Transverse colon (tissue), 4 donors: ENCODE data around the gene ANAPC2. TPM values are rescaled to one million over a fixed set of nuclear protein-coding genes. Genes with fewer than 3 reads are reported as not detected.

Source experiments
- DNase-seq: peaks from one replicate; pipeline ENCODE4 v3.0.0-alpha.2; 2019
- H3K27ac ChIP-seq, 4 donors: fragments of 200-600 bp; sonication (generic); 2 replicates each; pipeline ENCODE4 v1.5.1; 2016 to 2018; ENCODE audit warnings: inconsistent platforms in 4 of 4
- H3K27me3 ChIP-seq: fragments of 200-600 bp; sonication (generic); 2 replicates; pipeline ENCODE4 v1.5.1; 2017; ENCODE audit warnings: inconsistent platforms
- H3K36me3 ChIP-seq, 4 donors: fragments of 200-600 bp; sonication (generic); 2 replicates each; pipeline ENCODE4 v1.5.1; 2017 to 2019; ENCODE audit warnings: inconsistent platforms in 4 of 4
- H3K4me1 ChIP-seq, 4 donors: fragments of 200-600 bp; sonication (generic); 2 replicates each; pipeline ENCODE4 v1.5.1; 2017 to 2020; ENCODE audit warnings: inconsistent platforms in 4 of 4
- H3K4me3 ChIP-seq, 4 donors: fragments of 200-600 bp; sonication (generic); 1 replicate in 1 of 4; 2 replicates in 3 of 4; pipeline versions ENCODE4 v1.5.1 to v1.6.1; 2017 to 2019; ENCODE audit warnings: inconsistent platforms in 4 of 4
- H3K9me3 ChIP-seq, 2 donors: fragments of 200-600 bp; sonication (generic); 2 replicates each; pipeline ENCODE4 v1.5.1; 2017 to 2019; ENCODE audit warnings: inconsistent platforms in 2 of 2
- CTCF ChIP-seq, 5 experiments: fragments of 200-600 bp in 3 of 5; fragments of 450-650 bp in 2 of 5; sonication (generic) in 3 of 5; IDR thresholded peaks; 1 replicate in 2 of 5; 2 replicates in 3 of 5; pipeline ENCODE4 v1.5.1; 2016 to 2017; ENCODE audit warnings: antibody characterized with exemption in 5 of 5, inconsistent platforms in 3 of 5, mild to moderate bottlenecking in 2 of 5, moderate library complexity in 1 of 5
- EP300 ChIP-seq: sonication (generic); formaldehyde crosslinking; IDR thresholded peaks from one replicate; pipeline ENCODE4 v1.6.1; 2017; ENCODE audit warnings: antibody characterized with exemption, low read depth
- POLR2A ChIP-seq: fragments of 450-650 bp; IDR thresholded peaks from one replicate; pipeline ENCODE4 v1.6.1; 2016; ENCODE audit warnings: antibody characterized with exemption, mild to moderate bottlenecking, moderate library complexity
- POLR2AphosphoS5 ChIP-seq, 3 donors: sonication (generic); formaldehyde crosslinking; IDR thresholded peaks; one replicate each; pipeline ENCODE4 v1.6.1; 2016; ENCODE audit warnings: antibody characterized with exemption in 3 of 3
- WGBS, 2 donors: methylation state at CpG; one replicate each; pipeline ENCODE4 v1.1.5; 2018; ENCODE audit warnings: low coverage in 1 of 2; 5-methylcytosine and 5-hydroxymethylcytosine counted together
- in situ Hi-C, 4 donors: fragments of 200-750 bp; cut with MboI; loops; one replicate each; pipeline versions ENCODE4 v1.15.0 to v1.15.1; 2017; ENCODE audit warnings: low sequenced_read_pairs in 3 of 4, low pct_ligation_motif_present in 1 of 4, low pct_unique_long_range_greater_than_20kb in 1 of 4
- intact Hi-C: fragments of 100-400 bp; cut with DNase I; formaldehyde crosslinking; loops from one replicate; pipeline ENCODE4 v1.15.1; 2023; ENCODE audit warnings: low total_unique reads
- total RNA-seq, 4 donors: library from RNA; depleted of rRNA; stranded (reverse); fragments of >200 nt; gene quantifications; one replicate each; pipeline ENCODE4 v1.1.0, GENCODE V29; 2016

Gene ANAPC2
- total RNA-seq, 4 donors from 2014 or later, result 37.0 to 176 (median 70.3) TPM

GRCh38 chr9:137215196-137215986 lies 27.0 kb upstream of the ANAPC2 start:
- WGBS, 2 donors, result 90 to 94% methylated on average over 2 to 15 of the region's 22 CpGs
- H3K9me3 ChIP-seq, result no peaks in the 10 kb centered on the region
- no peaks in the 10 kb centered on the region for H3K27me3 ChIP-seq
- H3K36me3 ChIP-seq, result no peaks in the 10 kb centered on the region
- H3K4me1 ChIP-seq, result peaks cover 0 to 25% (median 24%) of the 10 kb centered on the region in 4 donors
- DNase-seq, result no peak
- in situ Hi-C loops (loop anchor here in 1 of 4 donors (25.0 kb wide), 1 partner anchor 103 kb away; the partner anchor contains the start of gene DPP7), intact Hi-C loops (no loop called here)
- no peak overlapping the region for H3K4me3 ChIP-seq
- TF ChIP-seq EP300, result no peak
- TF ChIP-seq POLR2AphosphoS5 (IDR thresholded peaks at IDR 0.05), result no peak
- no peak for TF ChIP-seq CTCF (IDR thresholded peaks at IDR 0.05)
- TF ChIP-seq POLR2A, result no peak
- H3K27ac ChIP-seq, result no peak overlapping the region

GRCh38 chr9:137214620-137215019 lies 26.3 kb upstream of the ANAPC2 start:
- in situ Hi-C loops (loop anchor here in 1 of 4 donors (25.0 kb wide), 1 partner anchor 102 kb away; the partner anchor contains the start of gene DPP7), intact Hi-C loops (no loop called here)
- TF ChIP-seq CTCF (IDR thresholded peaks at IDR 0.05) (no peak), POLR2AphosphoS5 (IDR thresholded peaks at IDR 0.05) (no peak), POLR2A (no peak), EP300 (no peak)
- WGBS, 2 donors, result 91% methylated on average over 19 of the region's 19 CpGs; no CpG with 5 or more reads in 1 of the 2 donors
- Histone ChIP-seq H3K36me3 (no peaks in the 10 kb centered on the region), H3K4me1 (peaks cover 0 to 25% (median 24%) of the 10 kb centered on the region in 4 donors), H3K27ac (no peak overlapping the region), H3K4me3 (no peak overlapping the region), H3K9me3 (no peaks in the 10 kb centered on the region), H3K27me3 (no peaks in the 10 kb centered on the region)
- no peak for DNase-seq

- TF ChIP-seq EP300 (no peak), CTCF (IDR thresholded peaks at IDR 0.05) (peak in 1 of 5 experiments; percentile 10), POLR2AphosphoS5 (IDR thresholded peaks at IDR 0.05) (no peak), POLR2A (no peak)
- Histone ChIP-seq H3K9me3 (no peaks in the 10 kb centered on the region), H3K27me3 (no peaks in the 10 kb centered on the region), H3K36me3 (no peaks in the 10 kb centered on the region), H3K4me3 (no peak overlapping the region), H3K27ac (no peak overlapping the region), H3K4me1 (peaks cover 0 to 19% (median 16%) of the 10 kb centered on the region in 4 donors)
- no peak for DNase-seq
- intact Hi-C loops, result no loop called here
- WGBS, 2 donors, result 88% methylated on average over 49 of the region's 49 CpGs; no CpG with 5 or more reads in 1 of the 2 donors
- in situ Hi-C loops, result loop anchor here in 1 of 4 donors (25.0 kb wide), 1 partner anchor 101 kb away; the partner anchor contains the start of gene DPP7
These were observed 25.1 kb upstream of the ANAPC2 start for GRCh38 chr9:137213160-137214060.

DNA sequence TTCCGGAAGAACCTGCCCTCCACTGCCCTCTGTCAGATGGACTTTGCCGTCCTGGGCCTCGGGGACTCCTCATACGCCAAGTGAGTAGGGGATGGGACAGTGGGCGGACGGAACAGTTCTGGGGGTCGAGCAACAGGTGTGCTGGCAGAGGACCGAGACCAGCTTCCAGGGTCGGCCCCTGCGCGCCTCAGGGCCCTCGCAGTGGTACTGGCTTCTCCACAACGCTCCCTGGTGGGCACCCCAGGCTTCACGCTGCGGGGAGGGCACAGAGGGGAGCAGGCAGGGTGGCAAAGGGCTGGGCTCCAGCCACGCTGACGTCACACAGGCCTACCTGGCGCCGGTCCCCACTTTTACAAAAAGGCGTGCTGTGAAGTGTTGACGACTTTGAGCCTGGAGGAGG lies 24.2 kb upstream of the ANAPC2 start:
- H3K4me1 ChIP-seq, result peaks cover 0 to 10% (median 8%) of the 10 kb centered on the region in 4 donors
- TF ChIP-seq CTCF (IDR thresholded peaks at IDR 0.05) (no peak), POLR2A (no peak), POLR2AphosphoS5 (IDR thresholded peaks at IDR 0.05) (no peak), EP300 (no peak)
- no peaks in the 10 kb centered on the region for H3K27me3 ChIP-seq
- in situ Hi-C loops, result loop anchor here in 1 of 4 donors (25.0 kb wide), 1 partner anchor 100 kb away; the partner anchor contains the start of gene DPP7
- no peak overlapping the region for H3K27ac ChIP-seq
- DNase-seq, result no peak
- intact Hi-C loops, result no loop called here
- H3K9me3 ChIP-seq, result no peaks in the 10 kb centered on the region
- WGBS, 2 donors, result 75% methylated on average over 21 of the region's 21 CpGs; no CpG with 5 or more reads in 1 of the 2 donors
- H3K4me3 ChIP-seq, result no peak overlapping the region
- H3K36me3 ChIP-seq, result no peaks in the 10 kb centered on the region
